H1 (cell line): Measurements from ENCODE around the gene KRTAP10-12. TPM values are rescaled to one million over a fixed set of nuclear protein-coding genes. Genes with fewer than 3 reads are reported as not detected.

ENCODE experiments used
- polyA plus RNA-seq, 7 experiments: library from polyadenylated mRNA; depleted of rRNA in 3 of 7; stranded (reverse) in 5 of 7; unstranded in 2 of 7; fragments of >200 nt in 5 of 7; fragments of 200-250 nt in 2 of 7; gene quantifications; 1 replicate in 5 of 7; 2 replicates in 1 of 7; 4 replicates in 1 of 7; pipeline versions ENCODE4 v1.2.1 to v1.2.3, GENCODE V29; 2011 to 2013; ENCODE audit warnings: missing spikeins in 2 of 7, mixed read lengths in 2 of 7
- total RNA-seq: library from RNA; stranded (reverse); fragmentation: NEBNext Ultra II Directional; extraction: Animal tissue kit (Norgen Biotek cat#: 25700); gene quantifications from 2 replicates; pipeline ENCODE4 v1.2.1, GENCODE V29; 2021
- TF ChIP-seq, protein P1 (sequence below): fragments of 300-600 bp; sonication (generic); IDR thresholded peaks from 2 replicates; pipeline ENCODE4 v1.7.1; 2012; ENCODE audit warnings: low read length, moderate library complexity, mild to moderate bottlenecking, inconsistent platforms; ENCODE audit not compliant: insufficient replicate concordance

Gene KRTAP10-12
- total and polyA plus RNA-seq, 2 of the 8 experiments (the other 6 are each of a cell fraction or from before 2014, with no cell fraction given) = not detected

DNA sequence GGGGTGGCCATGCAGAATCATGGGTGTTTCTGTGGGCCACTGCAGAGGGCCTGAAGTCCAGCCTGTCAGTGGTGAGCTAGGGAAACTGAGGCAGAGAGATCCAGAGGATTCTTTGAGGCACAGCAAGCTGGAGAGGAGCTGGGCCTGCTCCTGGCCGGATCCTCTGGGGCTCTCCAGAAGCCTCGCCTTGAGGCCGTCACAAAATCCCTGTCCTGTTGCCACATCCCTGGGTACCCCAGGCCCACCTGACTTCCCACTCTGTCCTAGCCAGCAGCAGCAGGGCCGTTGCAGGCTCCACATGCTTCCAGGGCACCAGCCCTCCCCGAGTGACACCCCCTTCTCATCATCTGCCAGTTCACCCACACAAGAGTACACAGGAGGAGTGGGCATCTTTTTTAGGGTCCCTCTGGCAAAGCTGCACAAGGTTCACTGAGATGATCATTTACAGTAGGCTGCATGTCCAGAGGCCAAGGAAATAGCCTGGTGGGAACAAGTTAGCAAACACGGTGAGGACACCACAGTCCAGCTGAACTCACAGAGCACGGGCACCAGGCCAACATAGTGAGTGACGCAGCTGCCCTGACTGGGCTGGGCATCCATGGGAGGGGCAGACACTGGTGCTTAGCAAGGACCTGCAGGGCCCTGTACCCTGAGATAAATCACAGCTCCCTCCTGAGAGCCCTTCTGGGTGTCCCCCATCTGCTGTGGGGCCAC is 39.5 kb downstream of the KRTAP10-12 start (continued):
- TF ChIP-seq, protein P1, sequence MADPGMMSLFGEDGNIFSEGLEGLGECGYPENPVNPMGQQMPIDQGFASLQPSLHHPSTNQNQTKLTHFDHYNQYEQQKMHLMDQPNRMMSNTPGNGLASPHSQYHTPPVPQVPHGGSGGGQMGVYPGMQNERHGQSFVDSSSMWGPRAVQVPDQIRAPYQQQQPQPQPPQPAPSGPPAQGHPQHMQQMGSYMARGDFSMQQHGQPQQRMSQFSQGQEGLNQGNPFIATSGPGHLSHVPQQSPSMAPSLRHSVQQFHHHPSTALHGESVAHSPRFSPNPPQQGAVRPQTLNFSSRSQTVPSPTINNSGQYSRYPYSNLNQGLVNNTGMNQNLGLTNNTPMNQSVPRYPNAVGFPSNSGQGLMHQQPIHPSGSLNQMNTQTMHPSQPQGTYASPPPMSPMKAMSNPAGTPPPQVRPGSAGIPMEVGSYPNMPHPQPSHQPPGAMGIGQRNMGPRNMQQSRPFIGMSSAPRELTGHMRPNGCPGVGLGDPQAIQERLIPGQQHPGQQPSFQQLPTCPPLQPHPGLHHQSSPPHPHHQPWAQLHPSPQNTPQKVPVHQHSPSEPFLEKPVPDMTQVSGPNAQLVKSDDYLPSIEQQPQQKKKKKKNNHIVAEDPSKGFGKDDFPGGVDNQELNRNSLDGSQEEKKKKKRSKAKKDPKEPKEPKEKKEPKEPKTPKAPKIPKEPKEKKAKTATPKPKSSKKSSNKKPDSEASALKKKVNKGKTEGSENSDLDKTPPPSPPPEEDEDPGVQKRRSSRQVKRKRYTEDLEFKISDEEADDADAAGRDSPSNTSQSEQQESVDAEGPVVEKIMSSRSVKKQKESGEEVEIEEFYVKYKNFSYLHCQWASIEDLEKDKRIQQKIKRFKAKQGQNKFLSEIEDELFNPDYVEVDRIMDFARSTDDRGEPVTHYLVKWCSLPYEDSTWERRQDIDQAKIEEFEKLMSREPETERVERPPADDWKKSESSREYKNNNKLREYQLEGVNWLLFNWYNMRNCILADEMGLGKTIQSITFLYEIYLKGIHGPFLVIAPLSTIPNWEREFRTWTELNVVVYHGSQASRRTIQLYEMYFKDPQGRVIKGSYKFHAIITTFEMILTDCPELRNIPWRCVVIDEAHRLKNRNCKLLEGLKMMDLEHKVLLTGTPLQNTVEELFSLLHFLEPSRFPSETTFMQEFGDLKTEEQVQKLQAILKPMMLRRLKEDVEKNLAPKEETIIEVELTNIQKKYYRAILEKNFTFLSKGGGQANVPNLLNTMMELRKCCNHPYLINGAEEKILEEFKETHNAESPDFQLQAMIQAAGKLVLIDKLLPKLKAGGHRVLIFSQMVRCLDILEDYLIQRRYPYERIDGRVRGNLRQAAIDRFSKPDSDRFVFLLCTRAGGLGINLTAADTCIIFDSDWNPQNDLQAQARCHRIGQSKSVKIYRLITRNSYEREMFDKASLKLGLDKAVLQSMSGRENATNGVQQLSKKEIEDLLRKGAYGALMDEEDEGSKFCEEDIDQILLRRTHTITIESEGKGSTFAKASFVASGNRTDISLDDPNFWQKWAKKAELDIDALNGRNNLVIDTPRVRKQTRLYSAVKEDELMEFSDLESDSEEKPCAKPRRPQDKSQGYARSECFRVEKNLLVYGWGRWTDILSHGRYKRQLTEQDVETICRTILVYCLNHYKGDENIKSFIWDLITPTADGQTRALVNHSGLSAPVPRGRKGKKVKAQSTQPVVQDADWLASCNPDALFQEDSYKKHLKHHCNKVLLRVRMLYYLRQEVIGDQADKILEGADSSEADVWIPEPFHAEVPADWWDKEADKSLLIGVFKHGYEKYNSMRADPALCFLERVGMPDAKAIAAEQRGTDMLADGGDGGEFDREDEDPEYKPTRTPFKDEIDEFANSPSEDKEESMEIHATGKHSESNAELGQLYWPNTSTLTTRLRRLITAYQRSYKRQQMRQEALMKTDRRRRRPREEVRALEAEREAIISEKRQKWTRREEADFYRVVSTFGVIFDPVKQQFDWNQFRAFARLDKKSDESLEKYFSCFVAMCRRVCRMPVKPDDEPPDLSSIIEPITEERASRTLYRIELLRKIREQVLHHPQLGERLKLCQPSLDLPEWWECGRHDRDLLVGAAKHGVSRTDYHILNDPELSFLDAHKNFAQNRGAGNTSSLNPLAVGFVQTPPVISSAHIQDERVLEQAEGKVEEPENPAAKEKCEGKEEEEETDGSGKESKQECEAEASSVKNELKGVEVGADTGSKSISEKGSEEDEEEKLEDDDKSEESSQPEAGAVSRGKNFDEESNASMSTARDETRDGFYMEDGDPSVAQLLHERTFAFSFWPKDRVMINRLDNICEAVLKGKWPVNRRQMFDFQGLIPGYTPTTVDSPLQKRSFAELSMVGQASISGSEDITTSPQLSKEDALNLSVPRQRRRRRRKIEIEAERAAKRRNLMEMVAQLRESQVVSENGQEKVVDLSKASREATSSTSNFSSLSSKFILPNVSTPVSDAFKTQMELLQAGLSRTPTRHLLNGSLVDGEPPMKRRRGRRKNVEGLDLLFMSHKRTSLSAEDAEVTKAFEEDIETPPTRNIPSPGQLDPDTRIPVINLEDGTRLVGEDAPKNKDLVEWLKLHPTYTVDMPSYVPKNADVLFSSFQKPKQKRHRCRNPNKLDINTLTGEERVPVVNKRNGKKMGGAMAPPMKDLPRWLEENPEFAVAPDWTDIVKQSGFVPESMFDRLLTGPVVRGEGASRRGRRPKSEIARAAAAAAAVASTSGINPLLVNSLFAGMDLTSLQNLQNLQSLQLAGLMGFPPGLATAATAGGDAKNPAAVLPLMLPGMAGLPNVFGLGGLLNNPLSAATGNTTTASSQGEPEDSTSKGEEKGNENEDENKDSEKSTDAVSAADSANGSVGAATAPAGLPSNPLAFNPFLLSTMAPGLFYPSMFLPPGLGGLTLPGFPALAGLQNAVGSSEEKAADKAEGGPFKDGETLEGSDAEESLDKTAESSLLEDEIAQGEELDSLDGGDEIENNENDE = no peak
